ENCODE data around the gene CLASP1.

Gene CLASP1

GRCh38 chr2:121653035-121653434 is 3.8 kb upstream of the CLASP1 start:
- TF ChIP-seq CTCF (IDR thresholded peaks at IDR 0.05): no peak

- TF ChIP-seq CTCF (IDR thresholded peaks at IDR 0.05): no peak
These were observed 1.2 kb upstream of the CLASP1 start for GRCh38 chr2:121650315-121650930.

- TF ChIP-seq CTCF (IDR thresholded peaks at IDR 0.05): no peak
These were observed 493 bp upstream of the CLASP1 start for GRCh38 chr2:121649596-121650314.

- no peak for TF ChIP-seq CTCF (IDR thresholded peaks at IDR 0.05)
These were observed 785 bp downstream of the CLASP1 start for GRCh38 chr2:121648206-121649148.

- TF ChIP-seq CTCF (IDR thresholded peaks at IDR 0.05): no peak
These were observed 1.9 kb downstream of the CLASP1 start for GRCh38 chr2:121647396-121647795.

GRCh38 chr2:121644715-121645114 is 4.5 kb downstream of the CLASP1 start:
- TF ChIP-seq CTCF (IDR thresholded peaks at IDR 0.05): no peak

GRCh38 chr2:121643877-121644276 is 5.4 kb downstream of the CLASP1 start:
- no peak for TF ChIP-seq CTCF (IDR thresholded peaks at IDR 0.05)
